ENCODE measurements around the gene MAP2K6.

MAP2K6 gene

GRCh38 chr17:69427486-69428197 is 13.1 kb downstream of the MAP2K6 start:
- no peak for DNase-seq

- no peak for DNase-seq
Observed at GRCh38 chr17:69428252-69428980, 13.9 kb downstream of the MAP2K6 start.

- no peak for DNase-seq
Observed at GRCh38 chr17:69430488-69430887, 16.0 kb downstream of the MAP2K6 start.

GRCh38 chr17:69431835-69432234 is 17.3 kb downstream of the MAP2K6 start:
- no peak for DNase-seq

- no peak for DNase-seq
Observed at GRCh38 chr17:69433093-69433492, 18.6 kb downstream of the MAP2K6 start.

- DNase-seq: no peak
Observed at GRCh38 chr17:69434164-69434579, 19.7 kb downstream of the MAP2K6 start.

- DNase-seq: no peak
Observed at GRCh38 chr17:69435971-69436696, 21.6 kb downstream of the MAP2K6 start.

- no peak for DNase-seq
Observed at GRCh38 chr17:69437475-69437874, 23.0 kb downstream of the MAP2K6 start.

GRCh38 chr17:69438776-69439175 is 24.3 kb downstream of the MAP2K6 start:
- DNase-seq: no peak

- no peak for DNase-seq
Observed at GRCh38 chr17:69441179-69441578, 26.7 kb downstream of the MAP2K6 start.

- no peak for DNase-seq
Observed at GRCh38 chr17:69443138-69443537, 28.6 kb downstream of the MAP2K6 start.

- no peak for DNase-seq
Observed at GRCh38 chr17:69444023-69444422, 29.5 kb downstream of the MAP2K6 start.

- DNase-seq: no peak
Observed at GRCh38 chr17:69445132-69445531, 30.6 kb downstream of the MAP2K6 start.

- DNase-seq: no peak
Observed at GRCh38 chr17:69447726-69448125, 33.2 kb downstream of the MAP2K6 start.

GRCh38 chr17:69448431-69449102 is 34.1 kb downstream of the MAP2K6 start:
- no peak for DNase-seq

GRCh38 chr17:69450131-69450530 is 35.6 kb downstream of the MAP2K6 start:
- no peak for DNase-seq

GRCh38 chr17:69450918-69451317 is 36.4 kb downstream of the MAP2K6 start:
- DNase-seq: no peak

GRCh38 chr17:69451416-69452394 is 37.2 kb downstream of the MAP2K6 start:
- DNase-seq: no peak

GRCh38 chr17:69452664-69453260 is 38.3 kb downstream of the MAP2K6 start:
- DNase-seq: no peak

- no peak for DNase-seq
Observed at GRCh38 chr17:69454051-69454450, 39.6 kb downstream of the MAP2K6 start.

GRCh38 chr17:69455040-69455439 is 40.5 kb downstream of the MAP2K6 start:
- no peak for DNase-seq

GRCh38 chr17:69457603-69458002 is 43.1 kb downstream of the MAP2K6 start:
- DNase-seq: no peak

Data from NCI-H1930 (cell line).